IMR-90 (cell line): Measurements from ENCODE around the gene SLC25A26. TPM values are rescaled to one million over a fixed set of nuclear protein-coding genes. Genes with fewer than 3 reads are reported as not detected.
"Not testable (repeated sequence)": the region's sequence is repeated elsewhere in the genome, so short reads cannot be mapped to it uniquely, and the experiment has no call there.

ENCODE experiments used
- ATAC-seq: fragments of 200-7000 bp; cut with Tn5 transposase; 2 replicates; pipeline ENCODE4 v1.9.1; 2020; ENCODE audit warnings: low read depth, mild to moderate bottlenecking, moderate library complexity
- BruUV-seq: library from RNA; stranded (reverse); fragments of 400-500 nt; replicated peaks from 2 replicates; lab custom pipeline; 2021; lab: Mats Ljungman, UMichigan
- CTCF ChIA-PET: fragments of 300-600 bp; formaldehyde crosslinking; extraction: SDS; loops from one replicate; lab custom pipeline; 2021; ENCODE audit warnings: antibody characterized with exemption; lab: Yijun Ruan, JAX
- POLR2A ChIA-PET: fragments of 300-600 bp; sonication (Branson Sonifier 250); formaldehyde crosslinking; loops from one replicate; lab custom pipeline; 2022; ENCODE audit warnings: antibody characterized with exemption; ENCODE audit not compliant: unreplicated experiment; lab: Charles Lee
- DNase-seq: peaks from one replicate; pipeline ENCODE4 v3.0.0; 2013
- H2AFZ ChIP-seq: replicated peaks from 2 replicates; pipeline ENCODE3; 2013; ENCODE audit warnings: low read length, mild to moderate bottlenecking; ENCODE audit not compliant: poor library complexity
- H2AK5ac ChIP-seq: 2 replicates; pipeline ENCODE4 v1.6.1; 2013; ENCODE audit warnings: low read depth, low read length, inconsistent platforms
- H2AK9ac ChIP-seq: replicated peaks from 2 replicates; pipeline ENCODE3; 2013; ENCODE audit warnings: mild to moderate bottlenecking, low read depth, low read length, moderate library complexity; ENCODE audit not compliant: poor library complexity
- H2BK120ac ChIP-seq: 2 replicates; pipeline ENCODE4 v1.6.1; 2013; ENCODE audit warnings: low read depth, low read length, inconsistent platforms
- H2BK15ac ChIP-seq: 3 replicates; pipeline ENCODE4 v1.6.1; 2013; ENCODE audit warnings: low read depth, low read length, inconsistent platforms
- H2BK20ac ChIP-seq: 2 replicates; pipeline ENCODE4 v1.6.1; 2013; ENCODE audit warnings: low read depth, mild to moderate bottlenecking, inconsistent platforms, low read length, moderate library complexity
- H2BK5ac ChIP-seq: 2 replicates; pipeline ENCODE4 v1.6.1; 2013; ENCODE audit warnings: mild to moderate bottlenecking, low read depth, low read length, inconsistent platforms; ENCODE audit not compliant: poor library complexity, severe bottlenecking
- H3K14ac ChIP-seq: replicated peaks from 2 replicates; pipeline ENCODE4 v1.6.1; 2013; ENCODE audit warnings: low read depth, low read length, inconsistent platforms
- H3K18ac ChIP-seq: 2 replicates; pipeline ENCODE4 v1.6.1; 2013; ENCODE audit warnings: low read depth, low read length, control low read depth
- H3K23ac ChIP-seq: 2 replicates; pipeline ENCODE4 v1.6.1; 2013; ENCODE audit warnings: low read depth, low read length, inconsistent platforms
- H3K27ac ChIP-seq: 2 replicates; pipeline ENCODE4 v1.5.1; 2013; ENCODE audit warnings: mild to moderate bottlenecking, control low read depth, low read length; ENCODE audit not compliant: insufficient read depth
- H3K27me3 ChIP-seq: 2 replicates; pipeline ENCODE4 v1.6.1; 2013; ENCODE audit warnings: low read length; ENCODE audit not compliant: control insufficient read depth, insufficient read depth
- H3K36me3 ChIP-seq: 2 replicates; pipeline ENCODE4 v1.6.1; 2013; ENCODE audit warnings: low read length, mixed read lengths; ENCODE audit not compliant: control insufficient read depth, insufficient read depth
- H3K4ac ChIP-seq: 2 replicates; pipeline ENCODE4 v1.6.1; 2013; ENCODE audit warnings: low read depth, low read length, inconsistent platforms
- H3K4me1 ChIP-seq: 2 replicates; pipeline ENCODE4 v1.6.1; 2013; ENCODE audit warnings: low read length, mixed read lengths; ENCODE audit not compliant: control insufficient read depth, insufficient read depth
- H3K4me2 ChIP-seq: 2 replicates; pipeline ENCODE4 v1.6.1; 2013; ENCODE audit warnings: low read depth, mild to moderate bottlenecking, control low read depth, low read length, moderate library complexity
- H3K4me3 ChIP-seq: 2 replicates; pipeline ENCODE4 v1.5.1; 2013; ENCODE audit warnings: low read depth, mild to moderate bottlenecking, control low read depth, low read length, moderate library complexity; ENCODE audit not compliant: insufficient read depth
- H3K56ac ChIP-seq: 2 replicates; pipeline ENCODE4 v1.6.1; 2013; ENCODE audit warnings: low read length, inconsistent platforms; ENCODE audit not compliant: insufficient read depth; ENCODE audit errors: extremely low read depth
- H3K79me1 ChIP-seq, 2 experiments: 2 replicates each; pipeline ENCODE4 v1.6.1; 2013; ENCODE audit warnings: low read length in 2 of 2, inconsistent platforms in 1 of 2, low read depth in 1 of 2
- H3K9ac ChIP-seq: 2 replicates; pipeline ENCODE4 v1.6.1; 2013; ENCODE audit warnings: low read depth, low read length, control low read depth
- H3K9me1 ChIP-seq: 2 replicates; pipeline ENCODE4 v1.6.1; 2013; ENCODE audit warnings: low read length, inconsistent platforms; ENCODE audit not compliant: insufficient read depth
- H3K9me3 ChIP-seq: 2 replicates; pipeline ENCODE4 v1.6.1; 2013; ENCODE audit warnings: low read length; ENCODE audit not compliant: control insufficient read depth, insufficient read depth
- H4K20me1 ChIP-seq: 2 replicates; pipeline ENCODE4 v1.6.1; 2013; ENCODE audit warnings: low read length, inconsistent platforms; ENCODE audit not compliant: insufficient read depth
- H4K5ac ChIP-seq: 2 replicates; pipeline ENCODE4 v1.6.1; 2013; ENCODE audit warnings: mild to moderate bottlenecking, low read depth, low read length, control low read depth
- H4K8ac ChIP-seq, 2 experiments: 2 replicates each; pipeline ENCODE4 v1.6.1; 2013; ENCODE audit warnings: low read depth in 2 of 2, low read length in 2 of 2, control low read depth in 1 of 2, inconsistent platforms in 1 of 2
- H4K91ac ChIP-seq: 2 replicates; pipeline ENCODE4 v1.6.1; 2013; ENCODE audit warnings: low read depth, low read length, inconsistent platforms; ENCODE audit not compliant: insufficient read depth
- WGBS, 2 experiments: methylation state at CpG; one replicate each; pipeline versions ENCODE4 v1.1.5 to v1.1.7; 2013; ENCODE audit warnings: missing lambda C conversion rate in 2 of 2; ENCODE audit not compliant: insufficient read length in 1 of 2; ENCODE audit errors: extremely low coverage in 2 of 2; 5-methylcytosine and 5-hydroxymethylcytosine counted together
- dilution Hi-C: fragments of 300-500 bp; cut with HindIII; formaldehyde crosslinking; loops from one replicate; pipeline ENCODE4 v1.14.3; 2018; ENCODE audit warnings: low sequenced_read_pairs; ENCODE audit not compliant: unreplicated experiment
- in situ Hi-C: fragments of 300-500 bp; cut with MboI; formaldehyde crosslinking; loops from 3 replicates; pipeline ENCODE4 v1.14.3; 2019; ENCODE audit warnings: low sequenced_read_pairs, inconsistent platforms, mixed read lengths
- intact Hi-C: fragments of 100-400 bp; cut with micrococcal nuclease; formaldehyde crosslinking; loops from 2 replicates; pipeline ENCODE4 v1.10.0; 2022
- polyA plus RNA-seq, 3 experiments: library from polyadenylated mRNA; depleted of rRNA; stranded (reverse); fragments of >200 nt; gene quantifications; 2 replicates each; pipeline ENCODE4 v1.2.3, GENCODE V29; 2012; ENCODE audit warnings: low replicate concordance in 1 of 3
- total RNA-seq: library from RNA; depleted of rRNA; stranded (reverse); fragments of >200 nt; gene quantifications from 2 replicates; pipeline ENCODE4 v1.2.3, GENCODE V29; 2012

The SLC25A26 gene
- total and polyA plus RNA-seq, 2 of the 4 experiments (the other 2 are of a cell fraction), result 10.9 to 12.7 TPM

DNA sequence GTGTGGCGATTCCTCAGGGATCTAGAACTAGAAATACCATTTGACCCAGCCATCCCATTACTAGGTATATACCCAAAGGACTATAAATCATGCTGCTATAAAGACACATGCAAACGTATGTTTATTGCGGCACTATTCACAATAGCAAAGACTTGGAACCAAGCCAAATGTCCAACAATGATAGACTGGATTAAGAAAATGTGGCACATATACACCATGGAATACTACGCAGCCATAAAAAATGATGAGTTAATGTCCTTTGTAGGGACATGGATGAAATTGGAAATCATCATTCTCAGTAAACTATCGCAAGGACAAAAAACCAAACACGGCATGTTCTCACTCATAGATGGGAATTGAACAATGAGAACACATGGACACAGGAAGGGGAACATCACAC is 54.0 kb downstream of the SLC25A26 start:
- H2AFZ ChIP-seq, H3K79me1 ChIP-seq, H2BK5ac ChIP-seq, H3K27me3 ChIP-seq, H2BK120ac ChIP-seq, H2BK15ac ChIP-seq, H4K91ac ChIP-seq, H2AK9ac ChIP-seq, H4K8ac ChIP-seq, BruUV-seq, POLR2A ChIA-PET, H2BK20ac ChIP-seq, H3K4me2 ChIP-seq, dilution Hi-C loops, H3K56ac ChIP-seq, ATAC-seq, H3K14ac ChIP-seq, CTCF ChIA-PET, H3K18ac ChIP-seq, H3K9me3 ChIP-seq, H3K9me1 ChIP-seq, H3K23ac ChIP-seq, H3K4me3 ChIP-seq, H4K20me1 ChIP-seq, H3K27ac ChIP-seq, H2AK5ac ChIP-seq, H3K36me3 ChIP-seq, H4K5ac ChIP-seq, DNase-seq, H3K4ac ChIP-seq, H3K9ac ChIP-seq: not testable (repeated sequence)
- in situ Hi-C loops, result loop anchor here (5.0 to 10.0 kb wide), 3 partner anchors 130 to 542 kb away; no protein-coding TSS in a partner anchor
- intact Hi-C loops, result loop anchor here (10.0 kb wide), 1 partner anchor 320 kb away; no protein-coding TSS in a partner anchor
- peaks cover 13% of the 10 kb centered on the region for H3K4me1 ChIP-seq
- no CpG with 5 or more reads among the region's 6 CpGs for WGBS, 2 experiments
